ELF-1 (cell line): ENCODE results near the gene KCTD8.

Source experiments
- DNase-seq: peaks from one replicate; pipeline ENCODE4 v3.0.0-alpha.2; 2016; ENCODE audit warnings: low read depth, low spot score

The KCTD8 gene

GRCh38 chr4:44448521-44449461 is at the start of gene KCTD8:
Gene KCTD8, minus strand, starts transcription at chr4:44448809.
- DNase-seq: peak; percentile 99

GRCh38 chr4:44494810-44495701 is 46.4 kb upstream of the KCTD8 start:
- DNase-seq: no peak

- DNase-seq: peak; percentile 40
Observed at GRCh38 chr4:44493924-44494323, 45.3 kb upstream of the KCTD8 start.

GRCh38 chr4:44487341-44487740 is 38.7 kb upstream of the KCTD8 start:
- DNase-seq: no peak

GRCh38 chr4:44479731-44480130 is 31.1 kb upstream of the KCTD8 start:
- DNase-seq: no peak

GRCh38 chr4:44462259-44462658 is 13.7 kb upstream of the KCTD8 start:
- DNase-seq: no peak

GRCh38 chr4:44447563-44448504 is 775 bp downstream of the KCTD8 start:
- peak; percentile 64 for DNase-seq

- peak; percentile 15 for DNase-seq
Observed at GRCh38 chr4:44446801-44447562, 1.6 kb downstream of the KCTD8 start.

- DNase-seq: peak; percentile 1
Observed at GRCh38 chr4:44446191-44446590, 2.4 kb downstream of the KCTD8 start.

GRCh38 chr4:44438687-44439086 is 9.9 kb downstream of the KCTD8 start:
- no peak for DNase-seq

- DNase-seq: no peak
Observed at GRCh38 chr4:44434247-44434646, 14.4 kb downstream of the KCTD8 start.

GRCh38 chr4:44425614-44426208 is 22.9 kb downstream of the KCTD8 start:
- DNase-seq: peak; percentile 33

GRCh38 chr4:44422912-44423311 is 25.7 kb downstream of the KCTD8 start:
- no peak for DNase-seq

- no peak for DNase-seq
Observed at GRCh38 chr4:44421330-44422065, 27.1 kb downstream of the KCTD8 start.

GRCh38 chr4:44415251-44415650 is 33.4 kb downstream of the KCTD8 start:
- DNase-seq: peak; percentile 76

- DNase-seq: no peak
Observed at GRCh38 chr4:44368413-44369167, 80.0 kb downstream of the KCTD8 start.

- no peak for DNase-seq
Observed at GRCh38 chr4:44354172-44354571, 94.4 kb downstream of the KCTD8 start.

- DNase-seq: no peak
Observed at GRCh38 chr4:44351069-44351468, 97.5 kb downstream of the KCTD8 start.

GRCh38 chr4:44342800-44343199 is 105.8 kb downstream of the KCTD8 start:
- no peak for DNase-seq
